ENCODE measurements around the gene HADHB. TPM values are rescaled to one million over a fixed set of nuclear protein-coding genes. Genes with fewer than 3 reads are reported as not detected.
A peak's percentile ranks its signal among the peaks of the same experiment; 100 is the strongest.

HADHB gene
- total and polyA plus RNA-seq, 2 of the 13 experiments (the other 11 are each of a cell fraction or from before 2014, with no cell fraction given): 112 to 238 TPM

GRCh38 chr2:26244309-26245230, at the start of gene HADHB, which contains the start of gene HADHA (continued):
- no peak for TF ChIP-seq ZUFSP (CRISPR knock-in tag; IDR thresholded peaks at IDR 0.05; ENCODE audit: borderline replicate concordance)
- no peak for TF ChIP-seq SMARCC2 (IDR thresholded peaks at IDR 0.05)
- no peak for TF ChIP-seq HMGA1 (CRISPR knock-in tag; conservative IDR thresholded peaks at IDR 0.05)
- TF ChIP-seq ZNF326 (CRISPR knock-in tag; IDR thresholded peaks at IDR 0.05; ENCODE audit: borderline replicate concordance): no peak
- no peak for TF ChIP-seq JUND (CRISPR knock-in tag; IDR thresholded peaks at IDR 0.05)
- TF ChIP-seq ATRX (CRISPR knock-in tag; IDR thresholded peaks at IDR 0.05; ENCODE audit: borderline replicate concordance): no peak
- TF ChIP-seq ZNF670 (CRISPR knock-in tag; IDR thresholded peaks at IDR 0.05; ENCODE audit: borderline replicate concordance): peak; percentile 98
- TF ChIP-seq NFATC3 (CRISPR knock-in tag; IDR thresholded peaks at IDR 0.05): no peak
- TF ChIP-seq ZNF549 (CRISPR knock-in tag; IDR thresholded peaks at IDR 0.05): no peak
- TF ChIP-seq PAWR (CRISPR knock-in tag; IDR thresholded peaks at IDR 0.05; ENCODE audit: borderline replicate concordance): no peak
- peak; percentile 53; the same call in 1 of the 2 replicates for TF ChIP-seq PRDM10 (CRISPR knock-in tag; IDR thresholded peaks at IDR 0.05; ENCODE audit: low read depth)
- TF ChIP-seq CBX2 (IDR thresholded peaks at IDR 0.05; ENCODE audit: low read depth, low read length): no peak
- 0 out of 2 replicates have a peak, but pooled peaks have one; percentile 55 for TF ChIP-seq CBX2 (CRISPR knock-in tag; IDR thresholded peaks at IDR 0.05; ENCODE audit: low read depth)
- TF ChIP-seq GRHL1 (CRISPR knock-in tag; conservative IDR thresholded peaks at IDR 0.05): no peak
- 0 out of 2 replicates have a peak, but pooled peaks have one; percentile 26 for TF ChIP-seq MTF2 (CRISPR knock-in tag; IDR thresholded peaks at IDR 0.05; ENCODE audit: borderline replicate concordance)
- peak; percentile 13 for TF ChIP-seq U2AF1 (optimal IDR thresholded peaks at IDR 0.05; ENCODE audit: low read depth, low read length)
- peak; percentile 28; the same call in 1 of the 2 replicates for TF ChIP-seq ZNF773 (CRISPR knock-in tag; IDR thresholded peaks at IDR 0.05; ENCODE audit: borderline replicate concordance)
- TF ChIP-seq KLF9 (CRISPR knock-in tag; IDR thresholded peaks at IDR 0.05; ENCODE audit: low read depth): 0 out of 2 replicates have a peak, but pooled peaks have one; percentile 72
- TF ChIP-seq TAF1 (CRISPR knock-in tag; IDR thresholded peaks at IDR 0.05): peak; percentile 87
- TF ChIP-seq GLI4 (CRISPR knock-in tag; IDR thresholded peaks at IDR 0.05; ENCODE audit: borderline replicate concordance): peak; percentile 13; the same call in 1 of the 2 replicates
- TF ChIP-seq ZNF577 (CRISPR knock-in tag; IDR thresholded peaks at IDR 0.05; ENCODE audit: borderline replicate concordance, low read depth): no peak
- TF ChIP-seq ZBTB38 (CRISPR knock-in tag; IDR thresholded peaks at IDR 0.05): peak; percentile 51; the same call in 1 of the 2 replicates
- TF ChIP-seq ZNF20 (CRISPR knock-in tag; IDR thresholded peaks at IDR 0.05): peak; percentile 87; the same call in 1 of the 2 replicates
